Measurements from ENCODE around the gene DPY19L1. TPM values are rescaled to one million over a fixed set of nuclear protein-coding genes. Genes with fewer than 3 reads are reported as not detected.
"Not testable (repeated sequence)": the region's sequence is repeated elsewhere in the genome, so short reads cannot be mapped to it uniquely, and the experiment has no call there.

Gene DPY19L1
- total RNA-seq, 2 experiments from 2014 or later = 16.0 to 21.1 TPM

GRCh38 chr7:35043301-35043700 is 6.0 kb upstream of the DPY19L1 start:
- peaks cover 12% of the 10 kb centered on the region for H3K27me3 Mint-ChIP-seq

GRCh38 chr7:35040906-35041305 is 3.6 kb upstream of the DPY19L1 start:
- H3K4me3 Mint-ChIP-seq = no peak overlapping the region
- H3K36me3 Mint-ChIP-seq = no peaks in the 10 kb centered on the region
- peaks cover 11% of the 10 kb centered on the region for H3K4me1 Mint-ChIP-seq
- DNase-seq = no peak
- peaks cover 7% of the 10 kb centered on the region for H3K27me3 Mint-ChIP-seq
- H3K27ac Mint-ChIP-seq = no peak overlapping the region
- ATAC-seq = no peak
- no peaks in the 10 kb centered on the region for H3K9me3 Mint-ChIP-seq (ENCODE audit: low read depth)
- CTCF ChIA-PET = no interaction called here

More at GRCh38 chr7:35043301-35043700, 6.0 kb upstream of the DPY19L1 start:
- H3K9me3 Mint-ChIP-seq (ENCODE audit: low read depth); H3K36me3 Mint-ChIP-seq; H3K4me3 Mint-ChIP-seq; DNase-seq; ATAC-seq; H3K27ac Mint-ChIP-seq; CTCF ChIA-PET; H3K4me1 Mint-ChIP-seq: not testable (repeated sequence)

- no peaks in the 10 kb centered on the region for H3K9me3 Mint-ChIP-seq (ENCODE audit: low read depth)
- H3K4me3 Mint-ChIP-seq = no peak overlapping the region
- H3K4me1 Mint-ChIP-seq = peaks cover 24% of the 10 kb centered on the region
- peaks cover 7% of the 10 kb centered on the region for H3K27me3 Mint-ChIP-seq
- DNase-seq (no peak), ATAC-seq (no peak)
- no peaks in the 10 kb centered on the region for H3K36me3 Mint-ChIP-seq
- CTCF ChIA-PET = interaction anchor here (1.7 kb wide), 1 partner anchor 481 kb away, joined by 6 read pairs; no protein-coding TSS in a partner anchor
- H3K27ac Mint-ChIP-seq = no peak overlapping the region
Observed at GRCh38 chr7:35039343-35039742, 2.1 kb upstream of the DPY19L1 start.

GRCh38 chr7:35038354-35038753 is 1.1 kb upstream of the DPY19L1 start:
- ATAC-seq (no peak), DNase-seq (no peak)
- no peaks in the 10 kb centered on the region for H3K9me3 Mint-ChIP-seq (ENCODE audit: low read depth)
- peak overlapping the region; percentile 69 for H3K27ac Mint-ChIP-seq
- H3K4me3 Mint-ChIP-seq = peak overlapping the region; percentile 73
- peaks cover 24% of the 10 kb centered on the region for H3K4me1 Mint-ChIP-seq
- H3K36me3 Mint-ChIP-seq = no peaks in the 10 kb centered on the region
- CTCF ChIA-PET = interaction anchor here (0.7 to 1.7 kb wide), 3 partner anchors 212 to 482 kb away, joined by 3 to 6 read pairs (median 4); no protein-coding TSS in a partner anchor
- H3K27me3 Mint-ChIP-seq = peaks cover 7% of the 10 kb centered on the region

GRCh38 chr7:35037526-35038341 is 449 bp upstream of the DPY19L1 start:
- DNase-seq (peak; percentile 94), ATAC-seq (peak; percentile 84)
- Mint-ChIP-seq H3K9me3 (ENCODE audit: low read depth) (no peaks in the 10 kb centered on the region), H3K4me3 (peak overlapping the region; percentile 73), H3K36me3 (no peaks in the 10 kb centered on the region), H3K4me1 (peaks cover 27% of the 10 kb centered on the region), H3K27ac (peak overlapping the region; percentile 69), H3K27me3 (peaks cover 7% of the 10 kb centered on the region)
- CTCF ChIA-PET = interaction anchor here (0.7 to 1.7 kb wide), 4 partner anchors 212 to 483 kb away, joined by 3 to 6 read pairs (median 4); no protein-coding TSS in a partner anchor

GRCh38 chr7:35036361-35037171 is 719 bp downstream of the DPY19L1 start:
- Mint-ChIP-seq H3K27me3 (peaks cover 2% of the 10 kb centered on the region), H3K36me3 (no peaks in the 10 kb centered on the region), H3K27ac (peak overlapping the region; percentile 81), H3K4me1 (peaks cover 27% of the 10 kb centered on the region), H3K9me3 (ENCODE audit: low read depth) (no peaks in the 10 kb centered on the region), H3K4me3 (peak overlapping the region; percentile 93)
- ATAC-seq (peak; percentile 3), DNase-seq (peak; percentile 53)
- CTCF ChIA-PET = interaction anchor here (1.1 to 1.6 kb wide), 3 partner anchors 44 to 213 kb away, joined by 3 to 4 read pairs (median 3); no protein-coding TSS in a partner anchor

- ATAC-seq (no peak), DNase-seq (peak; percentile 66)
- Mint-ChIP-seq H3K9me3 (ENCODE audit: low read depth) (no peaks in the 10 kb centered on the region), H3K4me3 (peak overlapping the region; percentile 93), H3K4me1 (peaks cover 27% of the 10 kb centered on the region), H3K36me3 (no peaks in the 10 kb centered on the region), H3K27me3 (no peaks in the 10 kb centered on the region), H3K27ac (peak overlapping the region; percentile 81)
- CTCF ChIA-PET = interaction anchor here (0.6 to 0.9 kb wide), 3 partner anchors 66 to 305 kb away, joined by 3 to 5 read pairs (median 3); no protein-coding TSS in a partner anchor
Observed at GRCh38 chr7:35035511-35035961, 1.7 kb downstream of the DPY19L1 start.

- peaks cover 20% of the 10 kb centered on the region for H3K4me1 Mint-ChIP-seq
- no peaks in the 10 kb centered on the region for H3K9me3 Mint-ChIP-seq (ENCODE audit: low read depth)
- no peak overlapping the region for H3K27ac Mint-ChIP-seq
- CTCF ChIA-PET = no interaction called here
- H3K4me3 Mint-ChIP-seq = no peak overlapping the region
- H3K27me3 Mint-ChIP-seq = no peaks in the 10 kb centered on the region
- H3K36me3 Mint-ChIP-seq = no peaks in the 10 kb centered on the region
- DNase-seq (no peak), ATAC-seq (no peak)
Observed at GRCh38 chr7:35032166-35032565, 5.1 kb downstream of the DPY19L1 start.

GRCh38 chr7:35030848-35031247 is 6.4 kb downstream of the DPY19L1 start:
- CTCF ChIA-PET = no interaction called here
- Mint-ChIP-seq H3K36me3 (no peaks in the 10 kb centered on the region), H3K9me3 (ENCODE audit: low read depth) (no peaks in the 10 kb centered on the region), H3K27me3 (no peaks in the 10 kb centered on the region), H3K4me1 (peaks cover 15% of the 10 kb centered on the region), H3K27ac (no peak overlapping the region), H3K4me3 (no peak overlapping the region)
- no peak for ATAC-seq
- DNase-seq = no peak

GRCh38 chr7:35029311-35029710 is 8.0 kb downstream of the DPY19L1 start:
- Mint-ChIP-seq H3K27ac (no peak overlapping the region), H3K36me3 (no peaks in the 10 kb centered on the region), H3K4me1 (peaks cover 8% of the 10 kb centered on the region), H3K27me3 (no peaks in the 10 kb centered on the region), H3K9me3 (ENCODE audit: low read depth) (no peaks in the 10 kb centered on the region), H3K4me3 (no peak overlapping the region)
- ATAC-seq (no peak), DNase-seq (no peak)
- CTCF ChIA-PET = no interaction called here

GRCh38 chr7:35026150-35026549 is 11.1 kb downstream of the DPY19L1 start:
- peaks cover 7% of the 10 kb centered on the region for H3K4me1 Mint-ChIP-seq
- H3K36me3 Mint-ChIP-seq = no peaks in the 10 kb centered on the region
- H3K27ac Mint-ChIP-seq = no peak overlapping the region
- no peaks in the 10 kb centered on the region for H3K27me3 Mint-ChIP-seq
- no peak for DNase-seq
- no peak for ATAC-seq
- no peak overlapping the region for H3K4me3 Mint-ChIP-seq
- no peaks in the 10 kb centered on the region for H3K9me3 Mint-ChIP-seq (ENCODE audit: low read depth)
- CTCF ChIA-PET = no interaction called here

- H3K36me3 Mint-ChIP-seq = no peaks in the 10 kb centered on the region
- H3K4me1 Mint-ChIP-seq = peaks cover 7% of the 10 kb centered on the region
- no peaks in the 10 kb centered on the region for H3K9me3 Mint-ChIP-seq (ENCODE audit: low read depth)
- DNase-seq (no peak), ATAC-seq (no peak)
- H3K27me3 Mint-ChIP-seq = no peaks in the 10 kb centered on the region
- no peak overlapping the region for H3K4me3 Mint-ChIP-seq
- no peak overlapping the region for H3K27ac Mint-ChIP-seq
- CTCF ChIA-PET = no interaction called here
Observed at GRCh38 chr7:35025369-35025870, 11.9 kb downstream of the DPY19L1 start.

- Mint-ChIP-seq H3K27ac (peak overlapping the region; percentile 31), H3K4me1 (peaks cover 8% of the 10 kb centered on the region), H3K9me3 (ENCODE audit: low read depth) (no peaks in the 10 kb centered on the region), H3K36me3 (no peaks in the 10 kb centered on the region), H3K4me3 (no peak overlapping the region), H3K27me3 (no peaks in the 10 kb centered on the region)
- no peak for DNase-seq
- CTCF ChIA-PET = no interaction called here
- peak; percentile 57 for ATAC-seq
Observed at GRCh38 chr7:35024298-35024697, 13.0 kb downstream of the DPY19L1 start.

Data from activated CD8-positive, alpha-beta memory T cell treated with anti-CD3 and anti-CD28 coated beads, Interleukin-2, amount 10 ng/mL, durations not matched to agents 7 days and 5 days (primary cell).